ENCODE measurements around the gene MIS18BP1. TPM values are rescaled to one million over a fixed set of nuclear protein-coding genes. Genes with fewer than 3 reads are reported as not detected.
"Not testable (repeated sequence)": the region's sequence is repeated elsewhere in the genome, so short reads cannot be mapped to it uniquely, and the experiment has no call there.

MIS18BP1 gene
- total and polyA plus RNA-seq, 9 of the 15 experiments (the other 6 are each of a cell fraction or from before 2014, with no cell fraction given), result 5.0 to 29.1 (median 19.1) TPM

GRCh38 chr14:45222485-45223262 lies 30.3 kb downstream of the MIS18BP1 start:
- H3K27ac ChIP-seq (ENCODE audit: extremely low read depth, low read depth, low read length), result no peak overlapping the region
- no peak for TF ChIP-seq HIVEP1 (CRISPR knock-in tag; IDR thresholded peaks at IDR 0.05)
- no peak for TF ChIP-seq TCF7 (IDR thresholded peaks at IDR 0.05; ENCODE audit: borderline replicate concordance)
- no peaks in the 10 kb centered on the region for H3K79me2 ChIP-seq (ENCODE audit: control insufficient read depth, insufficient read depth, low read length)
- peaks cover 29% of the 10 kb centered on the region; the same call in 2 of the 3 replicates for H3K36me3 ChIP-seq (ENCODE audit: control insufficient read depth, insufficient read depth, low read length)
- H3K9me3 ChIP-seq (replicated peaks; ENCODE audit: control insufficient read depth, insufficient read depth, low read depth, low read length), result no peaks in the 10 kb centered on the region
- no peak overlapping the region for H3K4me2 ChIP-seq (ENCODE audit: insufficient read depth, low read length)
- no peaks in the 10 kb centered on the region for H4K20me1 ChIP-seq (replicated peaks; ENCODE audit: control insufficient read depth, insufficient read depth, low read length)
- ChIA-PET POLR2A (no interaction called here), CTCF (ENCODE audit: low intra/inter-chr PET ratio) (no interaction called here)
- FAIRE-seq (no peak), ATAC-seq (no peak), DNase-seq (ENCODE audit: extremely low read depth in 1 of 4, low spot score in 3 of 4) (no peak)
- in situ Hi-C loops (cut with MboI) (no loop called here), intact Hi-C loops (cut with micrococcal nuclease) (no loop called here)
- H3K9ac ChIP-seq (ENCODE audit: insufficient read depth in 1 of 2, low read depth in 2 of 2, low read length in 2 of 2), result no peak overlapping the region
- no peaks in the 10 kb centered on the region for H3K27me3 ChIP-seq (ENCODE audit: control insufficient read depth in 2 of 2, insufficient read depth in 2 of 2, low read length in 2 of 2)
- 100% methylated on average over 1 of the region's 3 CpGs for WGBS (ENCODE audit: insufficient coverage, low coverage, missing lambda C conversion rate)
- no peaks in the 10 kb centered on the region for H3K4me1 ChIP-seq (replicated peaks in 1 of 2; ENCODE audit: control insufficient read depth in 2 of 2, insufficient read depth in 2 of 2, low read length in 2 of 2)
- H3K9me1 ChIP-seq (ENCODE audit: control insufficient read depth, insufficient read depth, low read length), result no peaks in the 10 kb centered on the region
- H2AFZ ChIP-seq (ENCODE audit: low read depth, low read length), result no peak overlapping the region
- H3K4me3 ChIP-seq, result no peak overlapping the region
- no TSS peak for BruUV-seq (replicated peaks)

GRCh38 chr14:45214341-45214740 lies 38.7 kb downstream of the MIS18BP1 start:
- H3K79me2 ChIP-seq (ENCODE audit: control insufficient read depth, insufficient read depth, low read length); H3K27me3 ChIP-seq (ENCODE audit: control insufficient read depth in 2 of 2, insufficient read depth in 2 of 2, low read length in 2 of 2); ATAC-seq; DNase-seq (ENCODE audit: extremely low read depth in 1 of 4, low spot score in 3 of 4); BruUV-seq (replicated peaks); H4K20me1 ChIP-seq (replicated peaks; ENCODE audit: control insufficient read depth, insufficient read depth, low read length); H3K4me3 ChIP-seq; H3K4me2 ChIP-seq (ENCODE audit: insufficient read depth, low read length); H3K27ac ChIP-seq (ENCODE audit: extremely low read depth, low read depth, low read length); H2AFZ ChIP-seq (ENCODE audit: low read depth, low read length); H3K9ac ChIP-seq (ENCODE audit: insufficient read depth in 1 of 2, low read depth in 2 of 2, low read length in 2 of 2); intact Hi-C loops (cut with micrococcal nuclease); FAIRE-seq; H3K4me1 ChIP-seq (replicated peaks in 1 of 2; ENCODE audit: control insufficient read depth in 2 of 2, insufficient read depth in 2 of 2, low read length in 2 of 2); CTCF ChIA-PET (ENCODE audit: low intra/inter-chr PET ratio); H3K9me1 ChIP-seq (ENCODE audit: control insufficient read depth, insufficient read depth, low read length); in situ Hi-C loops (cut with MboI); H3K9me3 ChIP-seq (replicated peaks; ENCODE audit: control insufficient read depth, insufficient read depth, low read depth, low read length); POLR2A ChIA-PET: not testable (repeated sequence)
- H3K36me3 ChIP-seq (ENCODE audit: control insufficient read depth, insufficient read depth, low read length), result peaks cover 46% of the 10 kb centered on the region; the same call in 2 of the 3 replicates
- 48% methylated on average over 5 of the region's 6 CpGs for WGBS (ENCODE audit: insufficient coverage, low coverage, missing lambda C conversion rate)

Measured in K562 (cell line).